SH-SY5Y (cell line): ENCODE measurements around the gene OR2A25.

Source experiments
- GATA2 ChIP-seq: IDR thresholded peaks from 2 replicates; pipeline ENCODE4 v1.6.1; 2011; ENCODE audit warnings: mild to moderate bottlenecking, low read depth, low read length
- GATA3 ChIP-seq: IDR thresholded peaks from 2 replicates; pipeline ENCODE4 v1.6.1; 2011; ENCODE audit warnings: low read depth, mild to moderate bottlenecking, low read length, moderate library complexity

DNA sequence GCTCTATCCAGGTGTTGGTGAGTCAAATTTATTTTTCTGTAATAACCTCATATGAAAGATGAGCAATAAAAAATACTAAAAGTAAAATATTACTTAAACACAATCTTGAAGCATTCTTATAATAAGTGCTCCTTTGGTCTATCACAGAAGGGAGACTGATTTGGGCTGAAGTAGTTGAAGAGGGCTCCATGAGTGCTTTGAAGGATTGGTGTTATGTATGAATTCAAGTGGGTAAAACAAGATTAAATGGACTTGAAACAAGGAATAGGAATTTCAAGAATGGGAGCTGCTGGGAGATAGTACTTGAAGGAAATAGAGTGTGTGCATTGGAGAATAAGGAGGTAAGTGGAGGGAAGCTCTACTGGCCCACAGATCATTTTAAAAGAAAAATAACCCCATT, 32.4 kb downstream of the OR2A25 start:
- TF ChIP-seq GATA2 (no peak), GATA3 (no peak)
